GM19395 (cell line): ENCODE data around the gene DDX24.
A peak's percentile ranks its signal among the peaks of the same experiment; 100 is the strongest.

ENCODE experiments used
- ATAC-seq: cut with Tn5 transposase; IDR thresholded peaks from one replicate; pipeline ENCODE4 v1.9.1; 2021; ENCODE audit warnings: mild to moderate bottlenecking, moderate library complexity; ENCODE audit not compliant: unreplicated experiment

The DDX24 gene

GRCh38 chr14:94034886-94035285, 46.1 kb downstream of the DDX24 start:
- ATAC-seq, result no peak

GRCh38 chr14:94031883-94032279, 49.1 kb downstream of the DDX24 start:
- ATAC-seq, result no peak

DNA sequence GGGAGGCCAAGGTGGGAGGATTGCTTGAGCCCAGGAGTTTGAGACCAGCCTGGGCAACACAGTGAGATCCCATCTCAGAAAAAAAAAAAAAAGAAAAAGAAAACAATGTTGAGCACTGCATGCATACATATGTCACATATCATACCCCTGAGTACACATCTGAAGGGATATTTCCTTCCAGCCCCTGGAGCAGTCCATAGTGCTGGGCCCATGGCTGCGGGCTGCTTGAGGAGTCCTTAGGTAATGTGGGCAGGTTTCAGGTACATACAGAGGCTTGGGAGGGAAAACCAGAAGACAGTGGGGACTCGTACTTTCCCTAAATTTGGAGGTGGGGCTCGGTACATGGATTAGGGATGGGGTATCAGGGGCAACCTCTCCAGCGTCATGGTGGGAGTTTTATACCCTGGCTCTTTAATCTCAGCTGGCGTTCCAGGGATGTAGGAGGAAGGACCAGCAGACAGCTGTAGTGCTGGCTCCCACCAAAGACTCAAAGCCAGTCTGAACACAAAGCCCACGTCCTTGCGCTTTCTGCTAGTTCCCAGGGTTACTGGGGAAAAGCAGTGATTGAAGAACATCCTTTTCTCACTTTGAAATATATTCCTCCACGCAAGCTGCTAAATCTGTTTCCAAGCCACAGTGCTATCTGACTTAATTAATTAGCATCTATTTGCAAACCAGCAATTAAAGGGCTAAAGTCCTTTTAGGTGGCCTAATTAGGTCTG, 49.7 kb downstream of the DDX24 start:
- ATAC-seq, result no peak

- ATAC-seq, result no peak
Observed at GRCh38 chr14:94030571-94030970, 50.4 kb downstream of the DDX24 start.

DNA sequence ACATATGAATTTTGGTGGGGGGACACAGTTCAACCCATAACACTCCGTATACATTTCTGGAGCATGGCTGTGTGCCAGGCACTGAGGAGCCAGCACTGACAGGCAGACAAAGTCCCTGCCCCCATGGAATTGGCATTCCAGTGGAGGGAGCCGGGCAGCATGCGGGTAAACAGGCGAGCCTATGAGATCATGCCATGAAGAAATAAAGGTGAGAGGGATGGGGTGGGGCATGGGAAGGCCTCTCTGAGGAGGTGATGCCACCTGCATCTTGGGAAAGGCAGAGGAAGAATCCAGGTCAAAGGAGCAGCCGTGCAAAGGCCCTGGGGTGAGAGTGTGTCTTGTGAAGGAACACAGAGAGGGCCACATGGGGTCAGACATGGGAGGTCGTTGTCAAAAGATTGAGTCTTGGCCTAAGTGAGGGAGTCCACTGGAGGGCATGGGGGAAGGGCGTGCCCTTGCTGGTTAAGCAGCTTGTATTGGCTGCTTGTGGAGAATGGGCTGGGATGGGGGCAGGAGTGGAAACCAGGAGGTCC, 51.3 kb downstream of the DDX24 start:
- ATAC-seq, result no peak

DNA sequence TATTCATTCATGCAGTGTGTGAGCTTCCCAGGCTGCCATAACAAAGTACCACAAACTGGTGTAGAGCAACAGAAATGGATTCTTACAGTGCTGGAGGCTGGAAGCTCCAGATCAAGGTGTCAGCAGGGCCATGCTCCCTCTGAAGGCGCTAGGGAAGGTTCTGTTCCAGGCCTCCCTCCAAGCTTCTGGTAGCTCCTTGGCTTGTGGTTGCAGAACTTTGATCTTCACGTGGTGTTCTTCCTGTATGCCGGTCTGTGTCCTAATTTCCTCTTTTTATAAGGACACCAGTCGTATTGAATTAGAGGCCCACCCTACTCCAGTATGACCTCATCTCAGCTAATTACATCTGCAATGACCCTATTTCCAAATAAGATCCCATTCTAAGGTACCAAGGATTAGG, 51.7 kb downstream of the DDX24 start:
- ATAC-seq, result no peak

- no peak for ATAC-seq
Observed at GRCh38 chr14:94028450-94028826, 52.6 kb downstream of the DDX24 start.

DNA sequence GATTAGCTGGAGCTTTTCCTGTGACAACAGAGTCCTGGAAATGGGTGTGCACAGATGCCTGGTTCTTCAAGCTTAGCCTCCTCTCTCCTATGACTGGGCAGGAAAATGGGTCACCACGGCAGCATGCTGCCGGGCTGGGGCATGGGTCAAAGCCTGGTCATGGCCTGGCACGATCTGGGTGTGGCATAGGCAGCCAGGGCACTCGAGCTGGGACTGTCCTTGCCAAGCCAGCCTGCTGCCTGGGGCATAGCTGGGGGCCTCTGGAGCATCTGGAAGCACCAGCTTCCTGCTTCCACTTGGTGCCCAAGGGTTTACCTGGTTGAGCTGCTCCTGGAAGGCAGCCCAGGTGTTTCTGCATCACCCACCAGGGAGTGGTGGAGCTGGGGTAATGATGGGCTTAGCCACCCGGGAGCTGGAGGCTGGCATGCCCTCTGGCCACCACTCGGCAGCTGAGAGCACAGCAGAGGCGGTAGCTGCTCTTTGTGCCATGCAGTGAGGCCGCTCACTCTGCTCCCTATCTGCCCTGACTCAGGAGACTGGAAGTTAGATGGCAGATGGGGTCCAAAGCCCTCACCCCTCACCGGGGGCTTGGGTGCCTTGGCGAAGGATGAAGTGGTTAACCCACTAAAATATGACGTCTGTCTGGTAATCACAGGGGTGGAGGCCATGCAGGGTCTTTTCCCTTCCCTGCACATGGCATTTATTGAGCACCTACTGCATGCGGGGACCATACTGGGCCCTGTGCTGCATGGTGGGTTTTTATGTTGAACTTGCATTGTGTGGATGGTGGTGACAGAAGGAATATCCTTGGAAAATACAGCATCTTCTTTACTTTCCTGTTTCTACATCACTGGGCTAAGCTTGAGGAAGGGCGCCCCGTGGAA, 53.2 kb downstream of the DDX24 start:
- no peak for ATAC-seq

DNA sequence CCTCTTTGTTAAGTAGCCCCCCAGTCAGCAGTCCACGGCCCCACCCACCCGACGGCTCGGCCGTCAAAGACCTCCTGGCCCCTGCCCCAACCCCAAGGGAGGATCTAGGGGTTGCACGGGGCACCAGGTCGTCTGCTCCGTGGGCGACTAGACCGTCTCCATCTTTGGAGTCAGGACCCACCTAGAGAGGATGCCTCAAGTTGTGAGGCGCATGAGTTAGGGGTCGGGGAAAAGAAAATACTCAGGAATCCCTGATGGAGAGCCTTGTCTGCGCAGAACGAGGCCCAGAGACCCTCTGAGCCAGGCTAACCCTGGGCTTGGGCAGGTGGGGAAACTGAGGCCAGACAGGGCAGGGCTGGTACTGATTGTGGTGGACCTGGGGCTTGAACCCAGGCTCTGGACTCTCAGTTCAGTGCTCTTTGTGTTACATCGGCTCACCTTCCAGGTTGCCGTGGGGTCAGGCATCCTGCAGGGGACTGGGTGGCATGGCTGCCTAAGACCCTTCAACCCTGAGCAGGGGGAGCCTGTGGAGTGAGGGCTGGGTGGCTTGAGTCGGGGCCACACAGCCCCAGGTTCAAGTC, 54.0 kb downstream of the DDX24 start:
- ATAC-seq, result no peak

GRCh38 chr14:94026173-94026888, 54.7 kb downstream of the DDX24 start, which contains the start of gene OTUB2:
TSS of gene OTUB2 (plus strand) at chr14:94026340. CDS start at chr14:94026538, 198 bp downstream.
- ATAC-seq, result peak; percentile 99

DNA sequence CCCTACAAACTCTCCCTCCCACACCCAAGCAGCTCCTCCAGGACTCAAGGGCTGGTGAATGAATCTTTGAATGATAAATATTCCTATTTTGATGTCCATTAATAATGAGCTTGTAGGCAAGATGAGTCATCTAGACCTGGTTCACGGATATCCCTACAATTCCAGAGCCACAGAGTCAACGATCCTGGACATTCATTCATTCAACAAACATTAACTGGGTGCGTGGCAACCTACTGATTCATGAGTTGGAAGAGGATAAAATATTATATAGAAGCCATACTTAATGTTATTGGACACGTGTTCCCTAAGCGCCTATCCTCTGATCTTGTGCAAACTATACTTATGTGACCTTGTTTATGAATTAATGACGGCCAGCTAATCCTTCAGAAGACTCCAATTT, 55.3 kb downstream of the DDX24 start:
- no peak for ATAC-seq

- ATAC-seq, result no peak
Observed at GRCh38 chr14:94024549-94024948, 56.5 kb downstream of the DDX24 start.

GRCh38 chr14:94022532-94023411, 58.2 kb downstream of the DDX24 start:
- no peak for ATAC-seq

DNA sequence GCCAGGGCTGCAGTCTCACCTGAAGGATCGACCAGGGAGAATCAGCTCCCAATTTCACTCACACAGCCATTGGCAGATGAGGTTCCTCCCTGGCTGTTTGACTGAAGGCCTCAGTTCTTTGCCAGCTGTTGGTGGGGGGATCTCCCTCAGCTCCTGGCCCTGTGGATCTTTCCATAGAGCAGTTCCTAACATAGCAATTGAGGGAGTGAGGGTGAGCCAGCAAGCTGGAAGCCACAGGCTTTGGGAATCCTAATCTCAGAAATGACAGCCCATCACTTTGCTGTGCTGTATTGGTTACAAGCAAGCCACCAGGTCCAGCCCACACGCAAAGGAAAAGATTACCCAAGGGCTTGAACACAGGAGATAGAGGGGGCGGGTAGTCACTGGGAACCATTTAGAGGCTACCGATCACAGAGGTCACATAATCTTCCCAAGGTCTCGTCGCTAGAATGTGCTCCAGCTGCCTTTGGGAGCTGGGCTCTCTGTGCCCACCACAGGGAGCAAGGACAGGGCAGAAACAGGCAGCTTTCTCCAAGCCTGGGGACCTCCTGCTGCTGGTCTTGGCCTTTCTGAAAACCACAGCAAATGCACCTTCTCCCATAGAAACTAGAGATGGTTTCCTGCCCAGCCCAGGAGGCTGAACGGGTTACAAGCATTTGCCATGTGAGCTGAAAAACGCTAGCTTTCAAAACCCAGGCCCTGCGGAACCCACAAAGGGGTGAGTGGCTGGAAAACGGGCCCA, 59.4 kb downstream of the DDX24 start:
- ATAC-seq, result no peak

DNA sequence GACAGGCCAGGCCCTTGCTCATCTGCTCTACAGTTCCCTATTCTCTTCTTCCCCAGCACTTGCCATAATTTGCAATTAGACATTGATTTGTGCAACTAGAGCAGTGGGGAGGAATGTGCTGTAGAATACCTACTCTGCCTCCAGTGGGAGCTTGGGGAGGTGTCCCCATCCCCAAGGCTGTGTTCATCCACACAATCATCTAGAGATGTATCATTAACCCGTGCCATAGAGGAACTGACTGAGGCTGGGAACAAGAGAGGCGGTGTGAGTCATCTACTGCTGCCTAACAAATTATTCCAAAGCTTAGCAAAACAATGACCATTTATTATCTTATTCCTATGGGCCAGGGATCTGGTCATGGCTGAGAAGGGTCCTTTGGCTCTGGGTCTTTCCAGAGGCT, 60.0 kb downstream of the DDX24 start:
- ATAC-seq, result no peak

DNA sequence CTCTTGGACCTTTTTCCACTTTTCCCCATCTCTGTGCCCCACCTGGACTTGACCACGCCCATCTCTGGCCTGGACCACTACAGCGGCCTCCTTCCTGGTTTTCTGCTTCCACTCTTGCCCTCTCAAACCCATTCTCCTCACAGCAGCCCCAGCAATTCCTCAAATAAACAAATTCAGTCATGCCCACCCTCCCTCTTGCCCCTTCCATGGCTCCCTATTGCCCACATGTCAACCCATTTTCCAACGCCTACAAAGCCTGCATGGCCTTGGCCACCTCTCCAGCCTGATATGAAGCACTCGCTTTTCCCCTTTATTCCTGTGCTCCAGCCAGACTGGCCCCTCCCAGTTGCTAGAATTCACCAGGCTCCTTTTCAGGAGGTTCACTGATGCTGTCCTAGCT, 60.7 kb downstream of the DDX24 start:
- no peak for ATAC-seq

DNA sequence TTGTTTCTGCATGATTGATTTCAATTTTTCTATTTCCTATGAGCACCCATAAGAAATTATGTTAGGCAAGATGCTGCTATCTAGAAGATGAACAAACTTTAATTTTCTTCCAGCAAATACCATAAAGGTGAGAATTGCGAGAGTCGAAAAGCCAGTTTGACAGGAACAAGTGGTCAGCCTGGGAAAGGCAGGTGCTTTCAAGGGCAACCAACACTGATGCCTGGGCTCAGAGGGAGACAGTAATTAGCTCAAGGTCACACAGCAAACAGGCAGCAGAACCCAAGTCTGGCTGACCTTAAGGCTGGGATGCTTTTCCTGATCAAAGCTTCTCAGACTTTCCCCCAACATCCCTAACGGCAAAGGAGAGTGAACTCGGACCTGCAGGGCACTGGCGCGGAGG, 61.7 kb downstream of the DDX24 start:
- ATAC-seq, result no peak

- no peak for ATAC-seq
Observed at GRCh38 chr14:94018308-94018707, 62.7 kb downstream of the DDX24 start.

GRCh38 chr14:94016446-94016976, 64.5 kb downstream of the DDX24 start:
- no peak for ATAC-seq
